Adipocyte (in vitro differentiated cells): ENCODE results near the gene LANCL3.

Source experiments
- DNase-seq: peaks from one replicate; pipeline ENCODE4 v3.0.0-alpha.2; 2015; ENCODE audit warnings: low read depth
- H3K27me3 ChIP-seq: replicated peaks from 2 replicates; pipeline ENCODE4 v1.7.0; 2013; ENCODE audit warnings: mild to moderate bottlenecking, low read length, moderate library complexity; ENCODE audit not compliant: control insufficient read depth, insufficient read depth
- H3K36me3 ChIP-seq: 2 replicates; pipeline ENCODE4 v1.7.0; 2013; ENCODE audit warnings: low read length, mild to moderate bottlenecking, moderate library complexity; ENCODE audit not compliant: control insufficient read depth, insufficient read depth, severe bottlenecking
- H3K4me1 ChIP-seq: 2 replicates; pipeline ENCODE4 v1.7.0; 2013; ENCODE audit warnings: mild to moderate bottlenecking, low read length, moderate library complexity; ENCODE audit not compliant: control insufficient read depth, insufficient read depth
- H3K4me3 ChIP-seq: 2 replicates; pipeline ENCODE4 v1.7.0; 2013; ENCODE audit warnings: mild to moderate bottlenecking, low read length, moderate library complexity
- H3K9ac ChIP-seq: 2 replicates; pipeline ENCODE4 v1.7.0; 2013; ENCODE audit warnings: mild to moderate bottlenecking, low read length, moderate library complexity
- H3K9me3 ChIP-seq: 2 replicates; pipeline ENCODE4 v1.7.0; 2013; ENCODE audit warnings: mild to moderate bottlenecking, low read length, moderate library complexity; ENCODE audit not compliant: control insufficient read depth

The LANCL3 gene

GRCh38 chrX:37714479-37714878, 143.0 kb downstream of the LANCL3 start:
- H3K4me1 ChIP-seq: no peaks in the 10 kb centered on the region
- no peak overlapping the region for H3K9ac ChIP-seq
- no peaks in the 10 kb centered on the region for H3K36me3 ChIP-seq
- peaks cover 31% of the 10 kb centered on the region for H3K27me3 ChIP-seq
- peaks cover 4% of the 10 kb centered on the region for H3K9me3 ChIP-seq
- no peak for DNase-seq
- no peak overlapping the region for H3K4me3 ChIP-seq

GRCh38 chrX:37716602-37717001, 145.1 kb downstream of the LANCL3 start:
- H3K36me3 ChIP-seq: no peaks in the 10 kb centered on the region
- H3K4me1 ChIP-seq: no peaks in the 10 kb centered on the region
- DNase-seq: no peak
- peaks cover 4% of the 10 kb centered on the region for H3K9me3 ChIP-seq
- H3K27me3 ChIP-seq: peaks cover 15% of the 10 kb centered on the region
- no peak overlapping the region for H3K4me3 ChIP-seq
- H3K9ac ChIP-seq: no peak overlapping the region

DNA sequence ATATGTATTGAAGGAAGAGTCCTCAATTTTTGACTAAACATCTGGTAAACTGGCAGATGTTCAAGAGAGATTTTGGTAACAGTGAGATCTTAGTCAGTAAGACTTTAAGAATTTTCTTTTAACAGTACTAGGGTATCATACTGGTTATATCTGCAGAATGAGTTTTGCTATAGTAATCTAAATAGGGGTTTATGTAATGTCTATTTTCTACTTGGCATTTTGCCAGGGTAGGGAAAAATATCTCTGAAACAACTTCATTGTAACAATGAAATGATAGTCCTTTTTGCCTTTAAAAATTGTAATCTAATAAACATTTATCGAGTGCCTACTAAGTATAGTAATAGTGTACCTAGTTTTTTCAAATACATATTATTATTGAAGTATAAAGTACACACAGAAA, 146.2 kb downstream of the LANCL3 start:
- H3K4me1 ChIP-seq: no peaks in the 10 kb centered on the region
- H3K4me3 ChIP-seq: no peak overlapping the region
- H3K9me3 ChIP-seq: peaks cover 4% of the 10 kb centered on the region
- no peak for DNase-seq
- H3K9ac ChIP-seq: no peak overlapping the region
- no peaks in the 10 kb centered on the region for H3K36me3 ChIP-seq
- H3K27me3 ChIP-seq: peaks cover 13% of the 10 kb centered on the region

DNA sequence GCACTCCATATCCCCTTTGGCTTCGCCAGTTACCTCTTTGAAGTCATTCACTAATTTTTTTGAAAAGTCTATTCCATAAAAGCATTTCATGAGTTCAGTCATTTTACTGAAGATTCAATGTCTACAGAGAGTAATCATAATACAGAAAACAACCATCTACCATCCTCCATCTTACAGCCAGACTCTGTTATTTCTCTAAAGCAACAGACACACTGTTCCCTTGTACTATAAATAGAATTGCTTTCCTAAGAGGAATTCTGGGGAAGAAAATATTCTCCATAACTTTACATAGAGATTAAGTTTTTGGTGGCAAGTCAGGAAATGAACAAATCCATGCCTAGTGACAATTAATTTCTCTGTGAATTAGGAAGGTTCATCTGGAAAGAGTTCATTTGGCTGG, 151.1 kb downstream of the LANCL3 start:
- H3K4me3 ChIP-seq: no peak overlapping the region
- DNase-seq: no peak
- H3K4me1 ChIP-seq: no peaks in the 10 kb centered on the region
- no peak overlapping the region for H3K9ac ChIP-seq
- H3K36me3 ChIP-seq: no peaks in the 10 kb centered on the region
- H3K9me3 ChIP-seq: peaks cover 4% of the 10 kb centered on the region
- H3K27me3 ChIP-seq: peaks cover 6% of the 10 kb centered on the region

GRCh38 chrX:37726346-37726745, 154.9 kb downstream of the LANCL3 start:
- Histone ChIP-seq H3K36me3 (no peaks in the 10 kb centered on the region), H3K4me3 (no peak overlapping the region), H3K27me3 (peaks cover 15% of the 10 kb centered on the region), H3K9ac (no peak overlapping the region), H3K9me3 (no peaks in the 10 kb centered on the region), H3K4me1 (no peaks in the 10 kb centered on the region)
- no peak for DNase-seq
